ENCODE data around the gene HOXB3.

Gene HOXB3

GRCh38 chr17:48528936-48529682 is 60.9 kb downstream of the HOXB3 start:
- H3K4me3 ChIP-seq (ENCODE audit: low read length), result no peak overlapping the region
- TF ChIP-seq CTCF (IDR thresholded peaks at IDR 0.05; ENCODE audit: insufficient read depth, low read depth, low read length, missing control alignments), result no peak
- DNase-seq (ENCODE audit: low read depth), result no peak

GRCh38 chr17:48528153-48528935 is 61.7 kb downstream of the HOXB3 start:
- no peak for TF ChIP-seq CTCF (IDR thresholded peaks at IDR 0.05; ENCODE audit: insufficient read depth, low read depth, low read length, missing control alignments)
- no peak overlapping the region for H3K4me3 ChIP-seq (ENCODE audit: low read length)
- no peak for DNase-seq (ENCODE audit: low read depth)

GRCh38 chr17:48527547-48527932 is 62.5 kb downstream of the HOXB3 start:
- no peak for TF ChIP-seq CTCF (IDR thresholded peaks at IDR 0.05; ENCODE audit: insufficient read depth, low read depth, low read length, missing control alignments)
- DNase-seq (ENCODE audit: low read depth), result no peak
- no peak overlapping the region for H3K4me3 ChIP-seq (ENCODE audit: low read length)

GRCh38 chr17:48526608-48527546 is 63.2 kb downstream of the HOXB3 start:
- no peak for DNase-seq (ENCODE audit: low read depth)
- no peak for TF ChIP-seq CTCF (IDR thresholded peaks at IDR 0.05; ENCODE audit: insufficient read depth, low read depth, low read length, missing control alignments)
- H3K4me3 ChIP-seq (ENCODE audit: low read length), result no peak overlapping the region

GRCh38 chr17:48523010-48523409 is 67.0 kb downstream of the HOXB3 start:
- H3K4me3 ChIP-seq (ENCODE audit: low read length), result no peak overlapping the region
- no peak for DNase-seq (ENCODE audit: low read depth)
- TF ChIP-seq CTCF (IDR thresholded peaks at IDR 0.05; ENCODE audit: insufficient read depth, low read depth, low read length, missing control alignments), result no peak

- DNase-seq (ENCODE audit: low read depth), result no peak
- no peak overlapping the region for H3K4me3 ChIP-seq (ENCODE audit: low read length)
- TF ChIP-seq CTCF (IDR thresholded peaks at IDR 0.05; ENCODE audit: insufficient read depth, low read depth, low read length, missing control alignments), result no peak
Measured at GRCh38 chr17:48522031-48522653, 67.9 kb downstream of the HOXB3 start.

All from epithelial cell of esophagus (primary cell).